ENCODE results near the gene UTS2B.
A peak's percentile ranks its signal among the peaks of the same experiment; 100 is the strongest.

UTS2B gene

GRCh38 chr3:191362524-191363090 lies 32.3 kb upstream of the UTS2B start:
- Mint-ChIP-seq H3K27ac (no peak overlapping the region), H3K4me3 (no peak overlapping the region), H3K9me3 (no peaks in the 10 kb centered on the region), H3K4me1 (no peaks in the 10 kb centered on the region), H3K27me3 (ENCODE audit: low read depth, poor library complexity) (no peaks in the 10 kb centered on the region), H3K36me3 (ENCODE audit: low read depth) (peaks cover 67% of the 10 kb centered on the region)
- TF ChIP-seq, protein P1, sequence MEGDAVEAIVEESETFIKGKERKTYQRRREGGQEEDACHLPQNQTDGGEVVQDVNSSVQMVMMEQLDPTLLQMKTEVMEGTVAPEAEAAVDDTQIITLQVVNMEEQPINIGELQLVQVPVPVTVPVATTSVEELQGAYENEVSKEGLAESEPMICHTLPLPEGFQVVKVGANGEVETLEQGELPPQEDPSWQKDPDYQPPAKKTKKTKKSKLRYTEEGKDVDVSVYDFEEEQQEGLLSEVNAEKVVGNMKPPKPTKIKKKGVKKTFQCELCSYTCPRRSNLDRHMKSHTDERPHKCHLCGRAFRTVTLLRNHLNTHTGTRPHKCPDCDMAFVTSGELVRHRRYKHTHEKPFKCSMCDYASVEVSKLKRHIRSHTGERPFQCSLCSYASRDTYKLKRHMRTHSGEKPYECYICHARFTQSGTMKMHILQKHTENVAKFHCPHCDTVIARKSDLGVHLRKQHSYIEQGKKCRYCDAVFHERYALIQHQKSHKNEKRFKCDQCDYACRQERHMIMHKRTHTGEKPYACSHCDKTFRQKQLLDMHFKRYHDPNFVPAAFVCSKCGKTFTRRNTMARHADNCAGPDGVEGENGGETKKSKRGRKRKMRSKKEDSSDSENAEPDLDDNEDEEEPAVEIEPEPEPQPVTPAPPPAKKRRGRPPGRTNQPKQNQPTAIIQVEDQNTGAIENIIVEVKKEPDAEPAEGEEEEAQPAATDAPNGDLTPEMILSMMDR (IDR thresholded peaks at IDR 0.05), result no peak
- no peak for DNase-seq

- H3K27ac Mint-ChIP-seq, result no peak overlapping the region
- DNase-seq, result no peak
- no peaks in the 10 kb centered on the region for H3K9me3 Mint-ChIP-seq
- no peaks in the 10 kb centered on the region for H3K27me3 Mint-ChIP-seq (ENCODE audit: low read depth, poor library complexity)
- H3K4me3 Mint-ChIP-seq, result no peak overlapping the region
- TF ChIP-seq, protein P1 (IDR thresholded peaks at IDR 0.05), result no peak
- no peaks in the 10 kb centered on the region for H3K4me1 Mint-ChIP-seq
- peaks cover 67% of the 10 kb centered on the region for H3K36me3 Mint-ChIP-seq (ENCODE audit: low read depth)
These were observed 31.7 kb upstream of the UTS2B start for GRCh38 chr3:191362037-191362436.

- Mint-ChIP-seq H3K4me3 (no peak overlapping the region), H3K36me3 (ENCODE audit: low read depth) (peaks cover 67% of the 10 kb centered on the region), H3K27ac (peak overlapping the region; percentile 20), H3K4me1 (no peaks in the 10 kb centered on the region), H3K9me3 (no peaks in the 10 kb centered on the region), H3K27me3 (ENCODE audit: low read depth, poor library complexity) (no peaks in the 10 kb centered on the region)
- no peak for DNase-seq
- TF ChIP-seq, protein P1 (IDR thresholded peaks at IDR 0.05), result no peak
These were observed 31.1 kb upstream of the UTS2B start for GRCh38 chr3:191361456-191361855.

- Mint-ChIP-seq H3K36me3 (ENCODE audit: low read depth) (peaks cover 67% of the 10 kb centered on the region), H3K27ac (peak overlapping the region; percentile 60)
These were observed 30.3 kb upstream of the UTS2B start for GRCh38 chr3:191360620-191361019.

GRCh38 chr3:191358929-191359328 lies 28.6 kb upstream of the UTS2B start:
- peaks cover 7% of the 10 kb centered on the region for H3K4me1 Mint-ChIP-seq
- no peak overlapping the region for H3K27ac Mint-ChIP-seq
- TF ChIP-seq, protein P1 (IDR thresholded peaks at IDR 0.05), result no peak
- H3K27me3 Mint-ChIP-seq (ENCODE audit: low read depth, poor library complexity), result no peaks in the 10 kb centered on the region
- H3K9me3 Mint-ChIP-seq, result no peaks in the 10 kb centered on the region
- DNase-seq, result no peak
- no peak overlapping the region for H3K4me3 Mint-ChIP-seq
- H3K36me3 Mint-ChIP-seq (ENCODE audit: low read depth), result peaks cover 58% of the 10 kb centered on the region

More at GRCh38 chr3:191360620-191361019, 30.3 kb upstream of the UTS2B start:
- no peak for DNase-seq
- TF ChIP-seq, protein P1 (IDR thresholded peaks at IDR 0.05), result no peak
- Mint-ChIP-seq H3K27me3 (ENCODE audit: low read depth, poor library complexity) (no peaks in the 10 kb centered on the region), H3K4me1 (peaks cover 5% of the 10 kb centered on the region), H3K9me3 (no peaks in the 10 kb centered on the region), H3K4me3 (no peak overlapping the region)

GRCh38 chr3:191357909-191358308 lies 27.6 kb upstream of the UTS2B start:
- no peak for DNase-seq
- no peak overlapping the region for H3K4me3 Mint-ChIP-seq
- no peaks in the 10 kb centered on the region for H3K9me3 Mint-ChIP-seq
- no peak overlapping the region for H3K27ac Mint-ChIP-seq
- TF ChIP-seq, protein P1 (IDR thresholded peaks at IDR 0.05), result no peak
- H3K27me3 Mint-ChIP-seq (ENCODE audit: low read depth, poor library complexity), result no peaks in the 10 kb centered on the region
- peaks cover 7% of the 10 kb centered on the region for H3K4me1 Mint-ChIP-seq
- H3K36me3 Mint-ChIP-seq (ENCODE audit: low read depth), result peaks cover 51% of the 10 kb centered on the region
